Skeletal muscle tissue (tissue), 4 donors: Measurements from ENCODE around the gene MYH6. TPM values are rescaled to one million over a fixed set of nuclear protein-coding genes. Genes with fewer than 3 reads are reported as not detected.

Experiments
- H3K27ac ChIP-seq: one replicate; pipeline ENCODE4 v1.7.0; 2013; ENCODE audit warnings: mild to moderate bottlenecking, low read depth, low read length, inconsistent platforms
- H3K27me3 ChIP-seq, 3 donors: one replicate each; pipeline ENCODE4 v1.7.0; 2013; ENCODE audit warnings: low read length in 3 of 3; ENCODE audit not compliant: control insufficient read depth in 3 of 3, insufficient read depth in 3 of 3
- H3K36me3 ChIP-seq, 3 donors: one replicate each; pipeline ENCODE4 v1.7.0; 2013; ENCODE audit warnings: low read length in 3 of 3; ENCODE audit not compliant: control insufficient read depth in 3 of 3, insufficient read depth in 3 of 3
- H3K4me1 ChIP-seq, 3 donors: one replicate each; pipeline ENCODE4 v1.7.0; 2013; ENCODE audit warnings: low read length in 3 of 3, mild to moderate bottlenecking in 3 of 3; ENCODE audit not compliant: control insufficient read depth in 3 of 3, insufficient read depth in 3 of 3
- H3K4me3 ChIP-seq, 3 donors: one replicate each; pipeline ENCODE4 v1.7.0; 2013; ENCODE audit warnings: low read length in 3 of 3
- H3K9ac ChIP-seq, 3 donors: one replicate each; pipeline ENCODE4 v1.7.0; 2013; ENCODE audit warnings: low read length in 3 of 3, mild to moderate bottlenecking in 3 of 3, moderate library complexity in 2 of 3, low read depth in 1 of 3
- H3K9me3 ChIP-seq, 3 donors: one replicate each; pipeline ENCODE4 v1.7.0; 2013; ENCODE audit warnings: low read length in 3 of 3; ENCODE audit not compliant: control insufficient read depth in 3 of 3
- total RNA-seq: library from RNA; depleted of rRNA; stranded (reverse); fragments of >200 nt; gene quantifications from one replicate; pipeline ENCODE4 v1.2.3, GENCODE V29; 2014
- donor health status: Osteomylitis.

Gene MYH6
- total RNA-seq, 1 donor from 2014 or later = 2.1 TPM

DNA sequence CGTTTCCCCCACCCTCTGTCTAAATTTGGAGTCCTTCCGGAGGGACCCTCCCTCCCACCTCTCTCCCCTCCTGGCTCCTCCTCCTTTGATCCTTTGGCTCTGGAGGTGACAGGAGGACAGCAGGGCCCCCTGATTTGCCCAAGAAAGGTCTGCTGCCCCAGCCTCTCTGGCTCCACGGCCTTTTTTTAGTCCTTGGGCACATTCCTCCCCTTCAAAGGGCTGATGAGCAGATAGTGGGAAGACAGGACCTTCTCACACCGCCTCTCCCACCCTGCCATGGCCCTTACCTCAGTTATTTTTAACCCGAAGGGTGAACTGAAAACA lies 196 bp upstream of the MYH6 start:
- H3K27ac ChIP-seq = no peak overlapping the region
- H3K27me3 ChIP-seq = peaks cover 0 to 20% (median 0%) of the 10 kb centered on the region in 3 donors
- H3K9ac ChIP-seq = peak overlapping the region in 1 of 3 donors; percentile 11
- H3K36me3 ChIP-seq = peaks cover 2 to 39% (median 25%) of the 10 kb centered on the region in 3 donors
- H3K4me1 ChIP-seq = peaks cover 0 to 19% (median 0%) of the 10 kb centered on the region in 3 donors
- no peaks in the 10 kb centered on the region for H3K9me3 ChIP-seq
- H3K4me3 ChIP-seq = no peak overlapping the region

DNA sequence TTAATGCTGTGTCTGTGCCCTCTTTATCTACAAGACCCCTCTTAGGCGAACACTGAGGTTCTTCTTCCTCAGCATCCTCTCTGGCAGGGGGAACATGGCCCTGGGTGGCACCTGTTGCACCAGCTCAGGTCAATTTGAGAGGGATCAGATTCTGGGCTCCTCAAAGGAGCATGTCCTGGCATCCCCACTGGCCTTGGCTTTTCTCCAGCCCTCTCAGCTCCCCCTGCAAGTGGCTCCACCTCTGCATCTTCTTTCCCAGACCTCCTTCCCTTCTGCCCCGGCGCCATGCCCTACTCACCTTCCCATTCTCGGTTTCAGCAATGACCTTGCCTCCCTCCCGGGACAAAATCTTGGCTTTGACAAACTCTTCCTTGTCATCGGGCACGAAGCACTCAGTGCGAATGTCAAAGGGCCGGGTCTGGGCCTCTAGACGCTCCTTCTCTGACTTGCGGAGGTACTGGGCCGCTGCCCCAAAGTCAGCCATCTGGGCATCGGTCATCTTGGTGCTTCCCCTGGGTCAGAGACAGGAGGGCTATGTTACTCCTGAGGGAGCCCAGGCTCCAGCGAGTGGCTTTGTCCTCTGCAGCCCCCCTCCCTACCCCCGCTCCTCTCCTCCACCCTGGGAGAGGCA lies 1.2 kb downstream of the MYH6 start:
- H3K27ac ChIP-seq = no peak overlapping the region
- peak overlapping the region in 1 of 3 donors; percentile 33 for H3K9ac ChIP-seq
- peaks cover 0 to 16% (median 2%) of the 10 kb centered on the region in 3 donors for H3K27me3 ChIP-seq
- no peaks in the 10 kb centered on the region for H3K9me3 ChIP-seq
- peaks cover 2 to 44% (median 36%) of the 10 kb centered on the region in 3 donors for H3K36me3 ChIP-seq
- H3K4me1 ChIP-seq = peaks cover 0 to 23% (median 0%) of the 10 kb centered on the region in 3 donors
- H3K4me3 ChIP-seq = no peak overlapping the region

DNA sequence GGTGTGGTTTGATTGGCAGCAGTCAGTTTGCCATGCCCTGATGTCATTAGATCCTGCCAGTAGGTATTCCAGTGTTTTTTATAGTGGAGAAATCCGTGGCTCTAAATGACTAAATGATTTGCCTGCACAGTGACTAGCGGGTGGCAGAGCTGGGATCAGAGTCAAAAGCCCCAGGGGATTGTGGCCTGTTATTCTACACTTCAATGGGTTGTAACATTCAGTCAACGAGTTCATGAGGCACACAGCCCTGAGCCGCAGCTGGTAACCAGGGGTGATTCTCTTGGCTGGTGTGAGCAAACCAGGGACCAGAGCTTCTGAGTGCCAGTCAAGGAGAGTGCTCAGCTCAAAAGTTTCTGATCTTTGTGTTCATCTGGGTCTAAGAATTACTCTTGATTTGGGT lies 1.8 kb downstream of the MYH6 start:
- Histone ChIP-seq H3K9ac (no peak overlapping the region), H3K9me3 (no peaks in the 10 kb centered on the region), H3K36me3 (peaks cover 2 to 48% (median 36%) of the 10 kb centered on the region in 3 donors), H3K4me3 (no peak overlapping the region), H3K27me3 (peaks cover 0 to 16% (median 3%) of the 10 kb centered on the region in 3 donors), H3K4me1 (peaks cover 0 to 24% (median 0%) of the 10 kb centered on the region in 3 donors), H3K27ac (no peak overlapping the region)

DNA sequence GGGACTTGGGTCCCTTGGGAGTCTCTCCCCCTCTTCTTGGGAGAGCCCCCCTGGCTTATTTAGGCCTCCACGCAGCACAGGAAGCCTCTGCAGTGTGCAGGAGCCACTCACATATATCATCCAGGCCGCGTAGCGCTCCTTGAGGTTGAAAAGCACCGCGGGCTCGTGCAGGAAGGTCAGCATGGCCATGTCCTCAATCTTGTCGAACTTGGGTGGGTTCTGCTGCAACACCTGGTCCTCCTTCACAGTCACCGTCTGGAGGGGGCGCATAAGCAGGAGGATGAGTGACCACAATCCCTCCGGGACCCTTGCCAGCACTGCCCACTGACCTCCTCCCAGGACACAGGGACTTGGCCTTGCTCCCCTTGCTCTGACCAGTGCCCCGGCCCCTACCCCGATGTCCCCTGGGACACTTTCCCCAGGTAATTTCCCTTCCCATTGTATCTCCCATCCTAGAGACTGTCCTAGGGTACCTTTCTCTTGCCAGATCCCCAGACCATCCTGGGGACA lies 2.5 kb downstream of the MYH6 start:
- Histone ChIP-seq H3K4me3 (no peak overlapping the region), H3K9ac (no peak overlapping the region), H3K4me1 (peaks cover 0 to 24% (median 0%) of the 10 kb centered on the region in 3 donors), H3K36me3 (peaks cover 2 to 53% (median 37%) of the 10 kb centered on the region in 3 donors), H3K27ac (no peak overlapping the region), H3K27me3 (peaks cover 0 to 14% (median 3%) of the 10 kb centered on the region in 3 donors), H3K9me3 (no peaks in the 10 kb centered on the region)

DNA sequence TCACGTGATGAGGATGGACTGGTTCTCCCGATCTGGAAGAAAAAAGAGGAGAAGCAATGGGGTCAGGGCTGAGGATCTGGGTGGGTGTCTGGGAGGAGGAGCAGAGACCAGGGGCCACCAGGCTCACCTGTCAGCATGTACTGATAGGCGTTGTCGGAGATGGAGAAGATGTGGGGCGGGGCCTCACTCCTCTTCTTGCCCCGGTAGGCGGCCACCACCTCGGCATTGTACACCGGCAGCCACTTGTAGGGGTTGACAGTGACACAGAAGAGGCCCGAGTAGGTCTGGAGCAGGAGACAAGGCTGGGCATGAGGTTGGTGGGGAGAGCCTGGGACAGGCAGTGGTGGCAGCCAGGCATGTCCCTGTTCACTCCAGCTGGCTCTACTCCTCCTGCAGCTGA lies 3.0 kb downstream of the MYH6 start:
- peaks cover 0 to 24% (median 0%) of the 10 kb centered on the region in 3 donors for H3K4me1 ChIP-seq
- H3K36me3 ChIP-seq = peaks cover 2 to 56% (median 42%) of the 10 kb centered on the region in 3 donors

DNA sequence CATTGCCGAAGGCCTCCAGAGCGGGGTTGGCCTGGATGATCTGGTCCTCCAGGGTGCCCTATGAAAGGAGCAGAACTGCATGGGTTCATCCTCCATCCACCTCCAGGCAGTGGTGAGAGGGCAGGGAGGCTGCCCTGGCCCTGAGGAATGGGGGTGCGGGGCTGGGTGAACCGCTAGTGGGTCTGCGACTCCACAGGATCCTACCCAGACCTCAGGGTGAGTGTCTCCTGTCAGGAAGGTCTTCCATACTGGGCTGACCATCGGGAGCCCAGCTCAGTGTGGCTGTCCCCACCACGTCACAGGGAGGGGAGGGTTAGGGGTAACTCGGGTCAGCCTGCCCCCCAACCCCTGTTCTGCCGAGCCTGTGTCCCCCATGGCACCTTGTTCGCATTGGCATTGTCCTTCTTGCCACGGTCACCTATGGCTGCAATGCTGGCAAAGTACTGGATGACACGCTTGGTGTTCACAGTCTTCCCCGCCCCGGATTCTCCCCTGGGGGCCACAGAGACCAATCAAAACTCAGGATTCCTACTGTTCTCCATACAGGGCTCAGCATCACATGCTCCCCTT lies 3.7 kb downstream of the MYH6 start:
- Histone ChIP-seq H3K27ac (no peak overlapping the region), H3K27me3 (peaks cover 0 to 14% (median 3%) of the 10 kb centered on the region in 3 donors), H3K4me3 (no peak overlapping the region), H3K9ac (no peak overlapping the region), H3K36me3 (peaks cover 2 to 60% (median 46%) of the 10 kb centered on the region in 3 donors), H3K4me1 (peaks cover 0 to 24% (median 0%) of the 10 kb centered on the region in 3 donors), H3K9me3 (no peaks in the 10 kb centered on the region)

More for the DNA sequence above, 3.0 kb downstream of the MYH6 start:
- H3K27me3 ChIP-seq = peaks cover 0 to 14% (median 3%) of the 10 kb centered on the region in 3 donors
- H3K9me3 ChIP-seq = no peaks in the 10 kb centered on the region
- no peak overlapping the region for H3K9ac ChIP-seq
- H3K4me3 ChIP-seq = no peak overlapping the region
- no peak overlapping the region for H3K27ac ChIP-seq

DNA sequence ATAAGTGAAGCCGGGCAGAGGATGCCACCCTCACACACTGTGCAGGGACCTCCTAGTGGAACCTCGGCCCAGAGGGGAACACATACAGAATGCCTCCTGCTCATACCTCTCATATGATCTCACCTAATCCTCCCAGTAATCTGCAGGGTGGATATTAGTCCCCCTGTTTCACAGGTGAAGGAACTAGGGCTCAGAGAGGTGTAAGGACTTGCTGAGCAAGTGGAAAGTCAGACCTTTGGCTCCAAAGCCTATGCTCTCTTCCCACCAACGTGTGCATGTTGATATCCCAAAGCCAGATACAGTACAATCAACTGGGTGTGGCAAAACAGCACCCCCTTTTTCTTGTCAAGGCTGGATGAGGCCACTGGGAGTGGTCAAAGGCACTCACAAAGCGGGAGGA lies 4.2 kb downstream of the MYH6 start:
- Histone ChIP-seq H3K4me1 (peaks cover 0 to 21% (median 0%) of the 10 kb centered on the region in 3 donors), H3K27me3 (peaks cover 0 to 14% (median 3%) of the 10 kb centered on the region in 3 donors), H3K9ac (no peak overlapping the region), H3K36me3 (peaks cover 2 to 63% (median 46%) of the 10 kb centered on the region in 3 donors), H3K4me3 (no peak overlapping the region), H3K27ac (no peak overlapping the region), H3K9me3 (no peaks in the 10 kb centered on the region)

DNA sequence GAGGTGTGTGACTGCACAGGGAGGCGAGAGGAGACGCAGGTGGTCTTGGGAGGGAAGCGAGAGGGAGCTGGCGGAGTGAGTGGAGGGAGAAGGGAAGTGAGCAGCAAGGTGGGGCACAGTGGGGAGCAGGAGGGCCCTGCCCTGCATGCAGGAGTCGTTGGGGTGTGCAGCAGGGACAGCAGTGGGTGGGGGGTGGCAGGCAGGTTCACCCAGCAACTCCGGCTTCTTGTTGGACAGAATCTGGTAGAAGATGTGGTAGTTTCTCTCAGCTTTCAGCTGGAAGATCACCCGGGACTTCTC lies 5.0 kb downstream of the MYH6 start:
- Histone ChIP-seq H3K4me3 (no peak overlapping the region), H3K9me3 (no peaks in the 10 kb centered on the region), H3K27ac (no peak overlapping the region), H3K4me1 (peaks cover 0 to 18% (median 0%) of the 10 kb centered on the region in 3 donors), H3K9ac (no peak overlapping the region), H3K36me3 (peaks cover 2 to 71% (median 52%) of the 10 kb centered on the region in 3 donors), H3K27me3 (peaks cover 0 to 14% (median 3%) of the 10 kb centered on the region in 3 donors)

DNA sequence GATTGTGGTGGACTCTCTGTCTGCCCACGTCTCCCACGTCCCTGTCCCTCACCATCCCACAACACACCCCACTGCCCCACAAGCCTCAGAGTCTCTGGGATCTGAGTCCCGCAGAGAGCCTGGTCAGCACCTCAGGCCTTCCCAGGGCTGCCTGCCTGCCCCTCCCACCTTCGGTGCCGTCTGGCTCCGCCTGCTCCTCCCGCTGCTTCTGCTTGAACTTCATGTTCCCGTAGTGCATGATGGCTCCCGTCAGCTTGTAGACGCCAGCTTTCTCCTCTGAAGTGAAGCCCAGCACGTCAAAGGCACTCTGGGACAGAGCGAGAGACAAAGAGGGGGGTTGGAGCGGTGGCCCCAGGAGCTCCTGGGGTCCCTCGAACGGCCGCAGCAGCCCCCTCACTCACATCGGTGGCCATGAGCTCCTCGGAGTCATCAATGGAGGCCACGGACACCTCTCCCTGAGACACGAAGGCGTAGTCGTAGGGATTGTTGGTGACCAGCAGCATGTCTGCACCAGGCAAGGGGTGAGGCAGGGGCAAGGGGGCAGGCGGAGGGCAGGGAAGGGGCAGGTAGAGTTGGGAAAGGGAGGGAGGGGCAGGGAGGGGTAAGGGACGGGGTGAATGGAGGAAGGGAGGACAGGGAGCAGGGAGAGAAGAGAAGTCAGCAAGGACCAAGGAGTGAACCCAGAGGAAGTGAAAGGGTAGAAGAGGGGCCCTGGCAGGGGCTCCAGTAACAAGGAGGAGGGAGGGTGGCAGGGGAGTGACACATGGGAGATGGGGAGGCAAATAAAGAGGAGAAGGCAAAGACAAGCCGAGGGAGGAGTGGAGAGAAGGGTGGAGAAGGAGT lies 5.6 kb downstream of the MYH6 start:
- Histone ChIP-seq H3K4me3 (no peak overlapping the region), H3K4me1 (peaks cover 0 to 17% (median 0%) of the 10 kb centered on the region in 3 donors), H3K27ac (no peak overlapping the region), H3K9ac (no peak overlapping the region), H3K36me3 (peaks cover 2 to 73% (median 56%) of the 10 kb centered on the region in 3 donors), H3K27me3 (peaks cover 0 to 14% (median 3%) of the 10 kb centered on the region in 3 donors), H3K9me3 (no peaks in the 10 kb centered on the region)
